HCT116 (cell line): ENCODE data around the gene SGK1. TPM values are rescaled to one million over a fixed set of nuclear protein-coding genes. Genes with fewer than 3 reads are reported as not detected.
A peak's percentile ranks its signal among the peaks of the same experiment; 100 is the strongest.

Experiments used
- ATAC-seq: fragments of 200-7000 bp; cut with Tn5 transposase; 2 replicates; pipeline ENCODE4 v1.9.1; 2020; ENCODE audit warnings: mild to moderate bottlenecking, moderate library complexity
- BruUV-seq: library from RNA; stranded (reverse); fragments of 400-500 nt; replicated peaks from 2 replicates; lab custom pipeline; 2021; lab: Mats Ljungman, UMichigan
- CTCF ChIA-PET: fragments of 300-600 bp; sonication (Branson Sonifier 250); formaldehyde crosslinking; loops from one replicate; lab custom pipeline; 2021; ENCODE audit warnings: antibody characterized with exemption; lab: Charles Lee
- POLR2A ChIA-PET: fragments of 300-600, 350-600 bp; sonication (Branson Sonifier 250); formaldehyde crosslinking; loops from one replicate; lab custom pipeline; 2021; ENCODE audit warnings: antibody characterized with exemption; lab: Charles Lee
- RAD21 ChIA-PET, 2 experiments: fragments of 300-600 bp; sonication (Branson Sonifier 250); formaldehyde crosslinking; loops; one replicate each; lab custom pipeline; 2023; ENCODE audit warnings: low total read pairs in 2 of 2; ENCODE audit not compliant: uncharacterized antibody in 2 of 2, unreplicated experiment in 2 of 2, low non-redundant PET in 1 of 2; lab: Charles Lee
- DNase-seq: peaks from one replicate; pipeline ENCODE4 v3.0.0-alpha.2; 2010; ENCODE audit warnings: low read depth, low spot score
- H2AFZ ChIP-seq: fragments of 200-600 bp; shearing (Covaris generic), sonication (generic); 2 replicates; pipeline ENCODE4 v1.6.1; 2017; ENCODE audit warnings: low read depth, mixed run types, mixed read lengths, antibody characterized with exemption, low read length; ENCODE audit not compliant: poor library complexity, severe bottlenecking
- H3K27ac ChIP-seq: 2 replicates; pipeline ENCODE4 v1.5.1; 2012; ENCODE audit warnings: low read depth, low read length
- H3K27me3 ChIP-seq: fragments of 200-600 bp; sonication (generic); 2 replicates; pipeline ENCODE4 v1.6.1; 2016; ENCODE audit warnings: mixed run types, low read length, mixed read lengths; ENCODE audit not compliant: insufficient read depth
- H3K36me3 ChIP-seq, 2 experiments: fragments of 200-500 bp in 1 of 2; fragments of 200-600 bp in 1 of 2; sonication (Bioruptor generic) in 1 of 2; sonication (generic) in 1 of 2; 2 replicates each; pipeline versions ENCODE4 v1.5.1 to v1.6.1; 2014 to 2016; ENCODE audit warnings: low read length in 2 of 2, inconsistent platforms in 1 of 2, mixed read lengths in 1 of 2, mixed run types in 1 of 2; ENCODE audit not compliant: insufficient read depth in 2 of 2, control insufficient read depth in 1 of 2
- H3K4me1 ChIP-seq, 2 experiments: fragments of 200-600 bp in 1 of 2; sonication (generic) in 1 of 2; 2 replicates each; pipeline versions ENCODE4 v1.5.1 to v1.6.1; 2012 to 2017; ENCODE audit warnings: low read length in 2 of 2, inconsistent platforms in 1 of 2, mild to moderate bottlenecking in 1 of 2, mixed read lengths in 1 of 2, mixed run types in 1 of 2, moderate library complexity in 1 of 2; ENCODE audit not compliant: insufficient read depth in 2 of 2, control insufficient read depth in 1 of 2
- H3K4me2 ChIP-seq: fragments of 200-600 bp; sonication (generic); 2 replicates; pipeline ENCODE4 v1.6.1; 2017; ENCODE audit warnings: mixed run types, low read length, mixed read lengths
- H3K4me3 ChIP-seq, 2 experiments: fragments of 200-600 bp in 1 of 2; sonication (generic) in 1 of 2; replicated peaks in 1 of 2; 2 replicates each; pipeline ENCODE4 v1.5.1; 2011 to 2016; ENCODE audit warnings: low read length in 2 of 2, control low read depth in 1 of 2, low read depth in 1 of 2, mild to moderate bottlenecking in 1 of 2, mixed read lengths in 1 of 2, mixed run types in 1 of 2
- H3K79me2 ChIP-seq: fragments of 200-600 bp; sonication (generic); 2 replicates; pipeline ENCODE4 v1.6.1; 2017; ENCODE audit warnings: mild to moderate bottlenecking, mixed run types, low read length, moderate library complexity, mixed read lengths; ENCODE audit not compliant: insufficient read depth
- H3K9ac ChIP-seq: fragments of 200-600 bp; sonication (generic); 2 replicates; pipeline ENCODE4 v1.6.1; 2016; ENCODE audit warnings: low read length, mixed read lengths
- H3K9me2 ChIP-seq: fragments of 200-600 bp; sonication (generic), shearing (Covaris generic); 2 replicates; pipeline ENCODE4 v1.6.1; 2017; ENCODE audit warnings: mixed run types, mild to moderate bottlenecking, moderate library complexity; ENCODE audit not compliant: insufficient read depth
- H3K9me3 ChIP-seq, 2 experiments: fragments of 200-500 bp in 1 of 2; fragments of 200-600 bp in 1 of 2; sonication (Bioruptor generic) in 1 of 2; sonication (generic) in 1 of 2; 2 replicates each; pipeline ENCODE4 v1.6.1; 2014 to 2017; ENCODE audit warnings: low read length in 2 of 2, mixed read lengths in 2 of 2, inconsistent platforms in 1 of 2, low read depth in 1 of 2, mild to moderate bottlenecking in 1 of 2, mixed run types in 1 of 2, moderate library complexity in 1 of 2; ENCODE audit not compliant: control insufficient read depth in 1 of 2, insufficient read depth in 1 of 2
- H4K20me1 ChIP-seq: fragments of 200-600 bp; sonication (generic), shearing (Covaris generic); 2 replicates; pipeline ENCODE4 v1.6.1; 2017; ENCODE audit warnings: mixed run types, mild to moderate bottlenecking, moderate library complexity; ENCODE audit not compliant: insufficient read depth
- CBX3 ChIP-seq: IDR thresholded peaks from 2 replicates; pipeline ENCODE4 v1.6.1; 2012; ENCODE audit warnings: low read depth
- CEBPB ChIP-seq: IDR thresholded peaks from 2 replicates; pipeline ENCODE4 v1.6.1; 2012; ENCODE audit warnings: low read depth
- CTCF ChIP-seq, 3 experiments: fragments of 200-600 bp in 1 of 3; sonication (generic) in 1 of 3; IDR thresholded peaks in 2 of 3; conservative IDR thresholded peaks in 1 of 3; 2 replicates each; pipeline ENCODE4 v1.5.1; 2012 to 2017; ENCODE audit warnings: low read depth in 2 of 3, low read length in 2 of 3, antibody characterized with exemption in 1 of 3, borderline replicate concordance in 1 of 3, control low read depth in 1 of 3, mild to moderate bottlenecking in 1 of 3, mixed read lengths in 1 of 3, mixed run types in 1 of 3, moderate library complexity in 1 of 3; ENCODE audit not compliant: insufficient read depth in 1 of 3
- EGR1 ChIP-seq: IDR thresholded peaks from 2 replicates; pipeline ENCODE4 v1.6.1; 2012; ENCODE audit warnings: low read depth
- ELF1 ChIP-seq: IDR thresholded peaks from 2 replicates; pipeline ENCODE4 v1.6.1; 2012; ENCODE audit warnings: low read depth, borderline replicate concordance
- EZH2 ChIP-seq: fragments of 200-600 bp; sonication (generic); IDR thresholded peaks from 2 replicates; pipeline ENCODE4 v1.6.1; 2017; ENCODE audit warnings: antibody characterized with exemption, mixed run types
- EZH2phosphoT487 ChIP-seq: fragments of 200-600 bp; IDR thresholded peaks from 2 replicates; pipeline ENCODE4 v1.6.1; 2018; ENCODE audit warnings: antibody characterized with exemption, borderline replicate concordance
- FOSL1 ChIP-seq: IDR thresholded peaks from 2 replicates; pipeline ENCODE4 v1.6.1; 2012; ENCODE audit warnings: low read depth
- JUND ChIP-seq: IDR thresholded peaks from 2 replicates; pipeline ENCODE4 v1.6.1; 2012
- POLR2A ChIP-seq: IDR thresholded peaks from 2 replicates; pipeline ENCODE4 v1.7.0; 2011; ENCODE audit warnings: borderline replicate concordance; ENCODE audit not compliant: insufficient read depth, insufficient read length; ENCODE audit errors: extremely low read depth
- POLR2AphosphoS5 ChIP-seq: IDR thresholded peaks from 2 replicates; pipeline ENCODE4 v1.6.1; 2011; ENCODE audit warnings: mild to moderate bottlenecking, low read depth, low read length, moderate library complexity
- RAD21 ChIP-seq: IDR thresholded peaks from 2 replicates; pipeline ENCODE4 v1.6.1; 2012; ENCODE audit warnings: low read depth, mild to moderate bottlenecking
- SP1 ChIP-seq: IDR thresholded peaks from 2 replicates; pipeline ENCODE4 v1.6.1; 2012; ENCODE audit warnings: low read depth
- TCF7L2 ChIP-seq: IDR thresholded peaks from 2 replicates; pipeline ENCODE4 v1.7.0; 2011; ENCODE audit warnings: borderline replicate concordance, inconsistent platforms; ENCODE audit not compliant: insufficient read depth, insufficient read length; ENCODE audit errors: extremely low read depth
- ZBTB33 ChIP-seq: IDR thresholded peaks from 2 replicates; pipeline ENCODE4 v1.6.1; 2011; ENCODE audit warnings: mild to moderate bottlenecking, low read length, moderate library complexity; ENCODE audit not compliant: insufficient replicate concordance; ENCODE audit errors: extremely low read depth
- ZFX ChIP-seq: fragments of 450-650 bp; IDR thresholded peaks from 2 replicates; pipeline ENCODE4 v1.6.1; 2017
- ZNF274 ChIP-seq: fragments of 200-500 bp; sonication (Bioruptor generic); IDR thresholded peaks from 2 replicates; pipeline ENCODE4 v1.6.1; 2014; ENCODE audit warnings: mild to moderate bottlenecking, low read depth, low read length, inconsistent platforms
- intact Hi-C: fragments of 100-400 bp; cut with micrococcal nuclease; formaldehyde crosslinking; loops from 2 replicates; pipeline ENCODE4 v1.10.0; 2022
- total RNA-seq: library from RNA; stranded (reverse); gene quantifications from one replicate; pipeline ENCODE4 v1.2.1, GENCODE V29; 2021; ENCODE audit not compliant: unreplicated experiment
- TF ChIP-seq, protein P1 (sequence below): IDR thresholded peaks from 2 replicates; pipeline ENCODE4 v1.6.1; 2012
- TF ChIP-seq, protein P2 (sequence below): IDR thresholded peaks from 2 replicates; pipeline ENCODE4 v1.6.1; 2012

The SGK1 gene
- total RNA-seq, 1 experiment from 2014 or later, result 4.5 TPM

GRCh38 chr6:134288538-134289203 lies 29.2 kb downstream of the SGK1 start:
- Histone ChIP-seq H3K9me3 (no peaks in the 10 kb centered on the region), H4K20me1 (no peaks in the 10 kb centered on the region), H3K9me2 (no peaks in the 10 kb centered on the region), H3K9ac (no peak overlapping the region), H2AFZ (peak overlapping the region; percentile 42), H3K4me2 (no peak overlapping the region), H3K79me2 (no peaks in the 10 kb centered on the region), H3K4me1 (peaks cover 0 to 2% of the 10 kb centered on the region in 2 experiments; a peak in 1 of 4 replicates)
- POLR2A ChIA-PET, result no interaction called here
- RAD21 ChIA-PET, result no interaction called here
- ATAC-seq, result no peak
- CTCF ChIA-PET, result no interaction called here
- TF ChIP-seq POLR2A (no peak), CBX3 (no peak), TCF7L2 (no peak), JUND (no peak), RAD21 (no peak), ZNF274 (no peak), EZH2phosphoT487 (no peak), ELF1 (no peak), ZFX (no peak), ZBTB33 (no peak), EGR1 (no peak), CEBPB (no peak), FOSL1 (no peak), POLR2AphosphoS5 (no peak), SP1 (no peak), CTCF (IDR thresholded peaks at IDR 0.05 in 2 of 3, conservative IDR thresholded peaks at IDR 0.05 in 1 of 3; ENCODE audit: borderline replicate concordance in 1 of 3, insufficient read depth in 1 of 3, low read depth in 2 of 3, low read length in 2 of 3) (no peak), EZH2 (no peak)
- TF ChIP-seq, protein P1, sequence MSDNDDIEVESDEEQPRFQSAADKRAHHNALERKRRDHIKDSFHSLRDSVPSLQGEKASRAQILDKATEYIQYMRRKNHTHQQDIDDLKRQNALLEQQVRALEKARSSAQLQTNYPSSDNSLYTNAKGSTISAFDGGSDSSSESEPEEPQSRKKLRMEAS, result no peak
- TF ChIP-seq, protein P2, sequence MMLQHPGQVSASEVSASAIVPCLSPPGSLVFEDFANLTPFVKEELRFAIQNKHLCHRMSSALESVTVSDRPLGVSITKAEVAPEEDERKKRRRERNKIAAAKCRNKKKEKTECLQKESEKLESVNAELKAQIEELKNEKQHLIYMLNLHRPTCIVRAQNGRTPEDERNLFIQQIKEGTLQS, result no peak
- TF ChIP-seq, all 23 proteins: peak for 0
- DNase-seq, result no peak
- Histone ChIP-seq H3K27ac (no peak overlapping the region), H3K4me3 (no peak overlapping the region), H3K36me3 (no peaks in the 10 kb centered on the region), H3K27me3 (no peaks in the 10 kb centered on the region)
- intact Hi-C loops, result no loop called here
- BruUV-seq, result no TSS peak
